ENCODE measurements around the gene NUP62.
"Not testable (repeated sequence)": the region's sequence is repeated elsewhere in the genome, so short reads cannot be mapped to it uniquely, and the experiment has no call there.

Gene NUP62

DNA sequence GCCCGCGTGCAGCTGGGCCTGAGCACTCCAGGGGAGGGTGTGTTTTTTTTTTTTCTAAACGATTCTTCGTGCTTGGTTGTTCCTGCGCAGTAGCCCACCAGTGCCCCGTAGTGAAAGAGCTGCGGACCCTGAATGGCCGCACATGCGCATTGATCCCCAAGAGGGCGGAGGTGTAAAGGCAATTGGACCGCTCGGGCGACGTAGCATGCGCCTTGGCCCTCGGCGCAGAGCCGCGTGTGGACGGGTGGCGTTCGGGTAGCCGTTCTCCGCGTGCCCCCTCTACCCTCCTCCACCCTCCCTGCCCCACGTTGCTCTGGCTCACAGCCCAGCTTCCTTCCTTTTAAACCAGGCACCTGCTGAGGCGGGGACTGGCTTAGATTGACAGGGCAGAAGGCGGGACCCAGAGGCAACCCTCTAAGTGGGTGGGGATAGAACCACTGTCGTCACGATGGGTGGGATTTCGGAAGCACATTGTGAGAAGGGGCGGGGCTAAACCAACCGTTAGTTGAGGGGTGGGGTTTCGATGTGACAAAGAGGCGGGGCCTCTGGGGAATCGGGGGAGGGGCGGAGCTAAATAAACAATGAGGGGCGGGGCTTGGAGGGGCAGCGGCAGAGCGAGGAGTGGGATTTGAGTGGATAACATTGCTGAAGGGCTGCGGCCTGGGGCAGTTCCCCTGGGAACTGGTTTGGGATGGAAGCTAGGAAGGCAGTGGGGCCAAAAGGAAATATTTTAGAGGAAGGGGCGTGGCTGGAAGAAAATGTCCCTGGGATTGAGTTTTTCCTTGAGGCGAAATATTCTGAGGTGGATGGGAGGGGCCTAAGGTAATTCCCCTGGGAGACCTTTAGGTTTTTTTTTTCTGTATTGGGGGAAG lies 543 bp upstream of the NUP62 start:
- peak; percentile 91 for DNase-seq (ENCODE audit: extremely low read depth, low read depth)
- TF ChIP-seq, protein P1, sequence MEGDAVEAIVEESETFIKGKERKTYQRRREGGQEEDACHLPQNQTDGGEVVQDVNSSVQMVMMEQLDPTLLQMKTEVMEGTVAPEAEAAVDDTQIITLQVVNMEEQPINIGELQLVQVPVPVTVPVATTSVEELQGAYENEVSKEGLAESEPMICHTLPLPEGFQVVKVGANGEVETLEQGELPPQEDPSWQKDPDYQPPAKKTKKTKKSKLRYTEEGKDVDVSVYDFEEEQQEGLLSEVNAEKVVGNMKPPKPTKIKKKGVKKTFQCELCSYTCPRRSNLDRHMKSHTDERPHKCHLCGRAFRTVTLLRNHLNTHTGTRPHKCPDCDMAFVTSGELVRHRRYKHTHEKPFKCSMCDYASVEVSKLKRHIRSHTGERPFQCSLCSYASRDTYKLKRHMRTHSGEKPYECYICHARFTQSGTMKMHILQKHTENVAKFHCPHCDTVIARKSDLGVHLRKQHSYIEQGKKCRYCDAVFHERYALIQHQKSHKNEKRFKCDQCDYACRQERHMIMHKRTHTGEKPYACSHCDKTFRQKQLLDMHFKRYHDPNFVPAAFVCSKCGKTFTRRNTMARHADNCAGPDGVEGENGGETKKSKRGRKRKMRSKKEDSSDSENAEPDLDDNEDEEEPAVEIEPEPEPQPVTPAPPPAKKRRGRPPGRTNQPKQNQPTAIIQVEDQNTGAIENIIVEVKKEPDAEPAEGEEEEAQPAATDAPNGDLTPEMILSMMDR (IDR thresholded peaks at IDR 0.05; ENCODE audit: low read depth, low read length): no peak

DNA sequence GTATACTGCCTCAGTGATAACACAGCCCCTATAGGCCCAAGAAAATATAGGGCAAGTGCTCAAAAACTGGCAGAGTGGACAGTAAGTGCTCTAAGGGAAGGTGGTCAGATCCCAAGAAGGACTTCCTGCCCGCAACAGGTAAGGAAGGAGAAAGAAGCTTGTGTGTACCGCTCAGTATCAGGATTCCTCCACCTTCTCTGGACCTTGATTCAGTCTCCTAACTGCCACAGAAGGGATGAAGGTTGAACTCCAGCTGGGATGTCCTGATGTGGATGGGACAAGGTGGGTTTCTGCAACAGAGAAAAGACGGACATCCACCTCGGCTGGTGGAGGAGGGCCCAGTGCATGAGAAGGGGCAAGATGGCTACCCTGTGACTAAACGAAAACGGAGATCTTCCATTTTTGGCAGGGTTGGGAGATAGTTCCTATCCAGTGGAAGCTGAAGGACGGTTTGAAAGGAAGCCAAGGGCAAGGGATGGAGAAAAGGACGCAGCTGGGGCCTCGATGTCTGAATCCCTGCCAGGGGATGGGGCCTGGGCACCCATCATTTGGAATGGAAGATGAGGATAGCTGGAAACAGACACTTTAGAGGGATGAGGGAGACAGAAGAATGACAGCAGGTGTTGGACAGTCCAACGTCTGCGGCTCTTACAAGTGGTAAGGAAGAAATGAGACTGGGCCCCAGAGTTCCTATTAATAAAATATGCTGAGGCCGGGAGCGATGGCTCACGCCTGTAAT lies 1.6 kb downstream of the NUP62 start:
- TF ChIP-seq, protein P1 (IDR thresholded peaks at IDR 0.05; ENCODE audit: low read depth, low read length): no peak
- no peak for DNase-seq (ENCODE audit: extremely low read depth, low read depth)

DNA sequence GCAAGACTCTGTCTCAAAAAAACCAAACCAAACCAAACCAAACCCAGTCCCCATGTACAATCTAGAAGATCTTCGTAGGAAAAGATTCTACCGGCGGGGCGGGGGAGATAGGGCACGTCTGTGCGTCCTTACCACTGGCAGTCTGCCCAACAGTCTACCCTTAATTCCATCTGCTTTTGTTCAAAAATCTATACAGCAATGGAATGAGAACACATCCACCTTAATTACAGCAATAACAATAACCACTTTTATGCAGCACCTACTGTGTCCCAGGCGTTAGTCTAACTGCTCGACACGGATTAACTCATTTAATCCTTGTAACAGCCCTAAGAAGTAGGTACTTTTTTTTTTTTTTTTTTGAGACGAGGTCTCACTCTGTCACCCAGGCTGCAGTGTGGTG lies 2.8 kb downstream of the NUP62 start:
- TF ChIP-seq, protein P1 (IDR thresholded peaks at IDR 0.05; ENCODE audit: low read depth, low read length): no peak
- DNase-seq (ENCODE audit: extremely low read depth, low read depth): no peak

DNA sequence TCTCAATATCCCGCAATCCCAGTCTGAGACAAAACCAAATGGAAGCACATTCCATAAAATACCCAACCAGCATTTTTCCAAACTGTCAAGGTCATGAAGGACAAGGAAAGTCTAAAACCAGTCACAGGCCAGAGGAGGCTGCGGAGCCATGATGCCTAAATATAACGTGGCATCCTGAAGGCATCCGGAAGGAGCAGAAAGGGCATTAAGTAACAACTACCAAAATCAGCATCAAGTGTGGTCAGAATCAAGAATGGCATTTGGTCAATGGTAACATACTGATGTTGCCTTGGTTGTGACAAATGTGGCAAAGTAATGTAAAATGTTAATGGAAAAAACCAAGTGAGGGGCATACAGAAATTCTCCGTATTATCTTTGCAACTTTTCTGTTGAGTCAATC lies 3.8 kb downstream of the NUP62 start:
- TF ChIP-seq, protein P1 (IDR thresholded peaks at IDR 0.05; ENCODE audit: low read depth, low read length): no peak
- DNase-seq (ENCODE audit: extremely low read depth, low read depth): no peak

DNA sequence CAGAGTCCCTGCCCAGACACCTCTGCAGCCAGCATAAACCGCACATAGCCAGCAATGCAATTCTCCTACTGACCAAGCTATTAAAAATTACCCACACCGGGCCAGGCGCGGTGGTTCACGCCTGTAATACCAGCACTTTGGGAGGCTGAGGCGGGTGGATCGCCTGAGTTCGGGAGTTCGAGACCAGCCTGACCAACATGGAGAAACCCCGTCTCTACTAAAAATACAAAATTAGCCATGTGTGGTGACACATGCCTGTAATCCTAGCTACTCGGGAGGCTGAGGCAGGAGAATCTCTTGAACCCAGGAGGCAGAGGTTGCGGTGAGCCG lies 4.5 kb downstream of the NUP62 start:
- DNase-seq (ENCODE audit: extremely low read depth, low read depth): not testable (repeated sequence)

DNA sequence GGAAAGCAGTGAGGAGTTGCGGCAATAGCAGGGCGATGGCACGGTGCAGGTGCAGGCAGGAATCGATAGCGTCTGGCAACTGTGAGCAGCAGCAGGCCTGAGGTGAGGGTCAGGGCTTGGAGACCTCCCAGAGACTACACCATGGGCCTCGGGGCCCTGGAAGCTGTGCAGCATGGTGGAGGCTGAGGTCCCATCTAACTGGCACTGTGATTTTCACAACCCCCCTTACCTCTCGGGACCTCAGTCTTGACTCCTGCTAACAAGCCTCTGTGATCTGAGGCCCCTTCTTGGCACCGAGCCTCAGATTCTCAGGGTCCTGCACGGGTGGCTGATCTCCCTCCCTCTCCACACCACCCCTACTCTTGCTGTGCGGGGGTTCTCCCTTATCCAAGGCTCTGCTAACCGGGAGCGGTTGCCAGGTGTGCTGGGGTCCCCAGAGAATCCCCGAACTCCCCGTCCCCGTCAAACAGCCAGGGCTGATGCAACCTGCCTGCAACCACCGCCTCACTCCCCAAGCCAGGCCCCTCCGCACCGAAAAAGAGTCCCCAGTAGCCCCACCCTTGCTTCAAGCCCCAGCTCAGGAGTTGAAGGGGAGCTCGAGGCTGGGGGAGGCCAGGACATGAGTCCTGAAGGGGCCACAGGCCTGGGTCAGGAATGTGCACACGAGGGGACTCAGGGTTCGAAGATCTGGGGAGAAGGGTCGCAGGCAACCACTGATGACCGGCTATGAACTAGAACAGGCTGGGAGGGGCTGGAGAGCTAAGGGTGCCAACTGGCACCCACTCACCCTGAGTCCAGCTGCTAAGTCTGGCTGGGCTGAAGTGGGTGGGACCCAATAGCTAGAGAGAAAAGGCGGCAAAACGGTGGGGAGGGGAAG lies 5.1 kb downstream of the NUP62 start:
- TF ChIP-seq, protein P1 (IDR thresholded peaks at IDR 0.05; ENCODE audit: low read depth, low read length): no peak
- DNase-seq (ENCODE audit: extremely low read depth, low read depth): peak; percentile 7

DNA sequence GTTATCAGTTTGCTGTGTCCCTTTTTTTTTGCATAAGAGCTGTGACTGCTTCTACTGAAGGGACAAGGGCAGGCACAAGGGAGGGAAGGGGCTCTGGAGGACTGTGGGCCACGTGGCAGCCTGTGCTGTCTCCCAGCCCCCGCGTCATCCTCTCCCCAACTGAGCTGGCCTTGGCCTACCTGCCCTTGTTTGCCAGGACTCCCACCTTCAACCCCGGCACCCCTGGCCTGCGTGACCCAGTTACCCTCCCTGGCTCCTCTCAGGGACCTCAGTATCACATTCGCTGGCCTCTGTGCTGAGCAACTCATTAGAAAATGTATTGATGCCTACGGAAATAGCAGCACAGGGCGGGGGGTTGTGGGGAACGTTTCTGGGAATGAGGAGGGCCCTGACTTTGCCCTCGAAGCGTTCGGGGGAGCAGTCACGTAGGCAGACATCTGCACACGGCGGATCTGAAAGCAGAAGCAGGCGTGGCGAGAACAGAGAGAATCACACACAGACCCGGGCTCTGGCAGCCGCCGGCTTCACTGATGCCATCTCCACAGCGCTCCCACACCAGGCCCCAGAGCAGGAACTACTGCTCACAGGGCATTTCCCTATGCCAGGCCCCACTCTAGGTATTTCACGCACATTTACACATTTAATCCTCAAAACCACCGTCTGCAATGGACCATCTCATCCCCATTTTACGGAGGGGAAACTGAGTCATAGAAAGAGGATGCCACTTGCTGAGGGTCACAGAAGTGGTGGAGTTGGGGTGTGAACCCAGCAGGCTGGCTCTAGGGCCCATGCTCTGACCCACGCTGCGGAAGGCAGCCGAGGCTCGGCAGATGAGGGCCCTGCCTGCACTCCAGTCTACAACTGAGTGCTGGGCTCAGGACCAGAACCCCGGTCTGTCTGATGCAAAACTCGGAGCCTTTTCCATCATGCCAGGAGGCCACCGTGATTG lies 6.0 kb downstream of the NUP62 start:
- no peak for DNase-seq (ENCODE audit: extremely low read depth, low read depth)
- TF ChIP-seq, protein P1 (IDR thresholded peaks at IDR 0.05; ENCODE audit: low read depth, low read length): no peak

Measured in AG09319 (cell line).